ENCODE measurements around the gene FNDC3A.

FNDC3A gene

DNA sequence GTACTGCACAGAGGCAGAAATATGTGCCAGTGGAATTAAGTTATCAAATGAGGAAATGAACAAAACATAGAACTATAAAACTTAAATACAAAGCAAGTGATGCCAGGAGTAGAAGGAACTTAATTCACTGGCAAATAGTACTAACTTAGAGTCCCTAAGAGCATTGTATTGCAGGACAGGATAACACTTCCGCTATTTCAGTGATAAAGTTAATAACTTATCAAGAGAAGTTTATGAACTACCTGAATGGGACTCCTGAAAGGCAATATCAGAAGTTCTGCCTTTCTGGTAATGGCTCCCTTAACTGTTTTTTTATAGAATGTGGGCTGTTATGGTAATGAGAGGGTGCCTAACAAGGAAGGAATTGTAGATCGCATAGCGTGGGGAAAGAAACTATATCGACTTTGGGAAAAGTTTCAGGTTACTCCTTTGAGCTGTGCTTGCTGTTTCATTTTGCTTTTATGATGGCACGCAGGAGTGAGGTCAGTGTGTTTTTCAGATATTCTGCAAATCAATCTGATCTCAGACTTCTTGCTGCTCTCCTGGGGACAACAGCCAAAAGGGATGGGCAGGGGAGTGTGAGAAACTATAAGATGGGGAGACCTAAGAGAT, 149.1 kb downstream of the FNDC3A start:
- no peaks in the 10 kb centered on the region for H3F3A ChIP-seq (ENCODE audit: insufficient read depth, low read length)
- no peaks in the 10 kb centered on the region for H3K9me2 ChIP-seq (replicated peaks; ENCODE audit: insufficient read depth, low read length)
- no peaks in the 10 kb centered on the region for H4K20me1 ChIP-seq (ENCODE audit: insufficient read depth, low read length)
- no peaks in the 10 kb centered on the region for H3K36me3 ChIP-seq (replicated peaks; ENCODE audit: insufficient read depth, low read length)
- H3K79me2 ChIP-seq (ENCODE audit: low read length): peaks cover 8% of the 10 kb centered on the region; the same call in 1 of the 2 replicates
- H3K9ac ChIP-seq (ENCODE audit: low read length): no peak overlapping the region
- H3K4me3 ChIP-seq (ENCODE audit: low read length): no peak overlapping the region
- H2AFZ ChIP-seq (ENCODE audit: low read length): no peak overlapping the region
- no peaks in the 10 kb centered on the region for H3K4me1 ChIP-seq (ENCODE audit: low read length)
- no peak for DNase-seq
- TF ChIP-seq EZH2 (optimal IDR thresholded peaks at IDR 0.05; ENCODE audit: low read depth, low read length): no peak
- TF ChIP-seq, protein P1, sequence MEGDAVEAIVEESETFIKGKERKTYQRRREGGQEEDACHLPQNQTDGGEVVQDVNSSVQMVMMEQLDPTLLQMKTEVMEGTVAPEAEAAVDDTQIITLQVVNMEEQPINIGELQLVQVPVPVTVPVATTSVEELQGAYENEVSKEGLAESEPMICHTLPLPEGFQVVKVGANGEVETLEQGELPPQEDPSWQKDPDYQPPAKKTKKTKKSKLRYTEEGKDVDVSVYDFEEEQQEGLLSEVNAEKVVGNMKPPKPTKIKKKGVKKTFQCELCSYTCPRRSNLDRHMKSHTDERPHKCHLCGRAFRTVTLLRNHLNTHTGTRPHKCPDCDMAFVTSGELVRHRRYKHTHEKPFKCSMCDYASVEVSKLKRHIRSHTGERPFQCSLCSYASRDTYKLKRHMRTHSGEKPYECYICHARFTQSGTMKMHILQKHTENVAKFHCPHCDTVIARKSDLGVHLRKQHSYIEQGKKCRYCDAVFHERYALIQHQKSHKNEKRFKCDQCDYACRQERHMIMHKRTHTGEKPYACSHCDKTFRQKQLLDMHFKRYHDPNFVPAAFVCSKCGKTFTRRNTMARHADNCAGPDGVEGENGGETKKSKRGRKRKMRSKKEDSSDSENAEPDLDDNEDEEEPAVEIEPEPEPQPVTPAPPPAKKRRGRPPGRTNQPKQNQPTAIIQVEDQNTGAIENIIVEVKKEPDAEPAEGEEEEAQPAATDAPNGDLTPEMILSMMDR (IDR thresholded peaks at IDR 0.05; ENCODE audit: low read length): no peak
- TF ChIP-seq EZH2phosphoT487 (IDR thresholded peaks at IDR 0.05; ENCODE audit: low read length): no peak
- H3K27me3 ChIP-seq (replicated peaks; ENCODE audit: insufficient read depth, low read length): no peaks in the 10 kb centered on the region
- no peak overlapping the region for H3K4me2 ChIP-seq (ENCODE audit: low read depth, low read length)
- H3K9me3 ChIP-seq (replicated peaks; ENCODE audit: insufficient read depth, low read length): no peaks in the 10 kb centered on the region
- H3K27ac ChIP-seq (ENCODE audit: low read length): no peak overlapping the region

DNA sequence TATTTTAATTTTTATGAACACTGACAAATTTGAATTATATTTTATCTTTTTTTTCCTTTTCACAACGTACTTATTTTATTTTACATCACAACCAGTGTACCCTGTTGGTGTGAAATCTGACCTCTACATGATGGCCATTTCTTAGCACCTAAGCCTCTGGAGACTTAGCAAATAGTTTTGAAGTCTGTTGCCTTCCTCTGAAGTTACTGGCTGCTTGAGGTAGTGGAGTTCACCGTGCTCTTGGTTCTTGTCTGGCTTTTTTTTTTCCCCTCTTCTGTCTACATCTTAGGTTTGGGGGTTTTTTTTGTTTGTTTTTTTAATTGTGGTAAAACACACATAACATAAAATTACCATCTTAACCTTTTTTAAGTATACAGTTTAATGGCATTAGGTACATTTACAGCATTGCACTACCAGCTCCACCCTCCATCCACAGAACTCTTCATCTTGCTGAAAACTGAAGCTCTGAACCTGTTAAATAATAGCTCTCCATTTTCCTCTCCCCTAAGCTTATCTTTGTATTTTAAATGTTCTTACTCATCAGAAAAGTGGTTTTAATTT, 150.3 kb downstream of the FNDC3A start:
- TF ChIP-seq, protein P1 (IDR thresholded peaks at IDR 0.05; ENCODE audit: low read length): no peak
- TF ChIP-seq EZH2phosphoT487 (IDR thresholded peaks at IDR 0.05; ENCODE audit: low read length) (no peak), EZH2 (optimal IDR thresholded peaks at IDR 0.05; ENCODE audit: low read depth, low read length) (no peak)
- H3F3A ChIP-seq (ENCODE audit: insufficient read depth, low read length): no peaks in the 10 kb centered on the region

DNA sequence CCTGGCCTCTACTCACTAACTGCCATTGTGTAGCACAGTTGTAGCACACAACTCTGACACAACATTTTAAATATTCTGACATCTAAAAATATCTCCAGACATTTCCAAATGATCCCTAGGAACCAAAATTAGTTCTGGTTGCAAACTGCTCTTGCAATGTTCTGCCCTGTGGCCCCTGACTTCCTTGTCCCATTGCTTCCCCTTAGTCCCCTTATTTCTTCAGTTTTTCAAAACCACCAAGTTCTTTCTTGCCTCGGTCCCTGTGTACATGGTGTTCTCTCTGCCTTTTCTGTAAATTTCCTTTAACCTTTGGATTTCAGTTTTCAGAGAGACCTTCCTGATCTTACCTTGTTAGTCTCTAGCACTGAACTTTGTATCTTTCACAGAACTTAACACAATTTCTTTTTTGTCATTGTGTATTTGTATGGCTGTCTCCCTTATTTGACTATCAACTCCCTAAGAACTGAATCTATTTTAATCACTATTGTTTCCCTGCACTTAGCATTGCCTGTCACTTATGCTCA, 156.8 kb downstream of the FNDC3A start:
- Histone ChIP-seq H3F3A (ENCODE audit: insufficient read depth, low read length) (no peaks in the 10 kb centered on the region), H3K79me2 (ENCODE audit: low read length) (0 out of 2 replicates have a peak, but pooled peaks cover 5% of the 10 kb centered on the region), H2AFZ (ENCODE audit: low read length) (no peak overlapping the region), H3K9ac (ENCODE audit: low read length) (no peak overlapping the region), H4K20me1 (ENCODE audit: insufficient read depth, low read length) (no peaks in the 10 kb centered on the region), H3K9me3 (replicated peaks; ENCODE audit: insufficient read depth, low read length) (no peaks in the 10 kb centered on the region), H3K27ac (ENCODE audit: low read length) (no peak overlapping the region), H3K36me3 (replicated peaks; ENCODE audit: insufficient read depth, low read length) (no peaks in the 10 kb centered on the region), H3K4me1 (ENCODE audit: low read length) (no peaks in the 10 kb centered on the region), H3K27me3 (replicated peaks; ENCODE audit: insufficient read depth, low read length) (no peaks in the 10 kb centered on the region), H3K9me2 (replicated peaks; ENCODE audit: insufficient read depth, low read length) (no peaks in the 10 kb centered on the region), H3K4me2 (ENCODE audit: low read depth, low read length) (no peak overlapping the region), H3K4me3 (ENCODE audit: low read length) (no peak overlapping the region)
- DNase-seq: no peak
- TF ChIP-seq EZH2 (optimal IDR thresholded peaks at IDR 0.05; ENCODE audit: low read depth, low read length): no peak
- TF ChIP-seq EZH2phosphoT487 (IDR thresholded peaks at IDR 0.05; ENCODE audit: low read length): no peak
- TF ChIP-seq, protein P1 (IDR thresholded peaks at IDR 0.05; ENCODE audit: low read length): no peak

More for the DNA sequence above, 150.3 kb downstream of the FNDC3A start:
- no peaks in the 10 kb centered on the region for H3K27me3 ChIP-seq (replicated peaks; ENCODE audit: insufficient read depth, low read length)
- H3K4me3 ChIP-seq (ENCODE audit: low read length): no peak overlapping the region
- no peaks in the 10 kb centered on the region for H4K20me1 ChIP-seq (ENCODE audit: insufficient read depth, low read length)
- H3K4me2 ChIP-seq (ENCODE audit: low read depth, low read length): no peak overlapping the region
- H3K79me2 ChIP-seq (ENCODE audit: low read length): peaks cover 8% of the 10 kb centered on the region; the same call in 1 of the 2 replicates
- no peak for DNase-seq
- H3K9me2 ChIP-seq (replicated peaks; ENCODE audit: insufficient read depth, low read length): no peaks in the 10 kb centered on the region
- H3K27ac ChIP-seq (ENCODE audit: low read length): no peak overlapping the region
- no peaks in the 10 kb centered on the region for H3K4me1 ChIP-seq (ENCODE audit: low read length)
- no peaks in the 10 kb centered on the region for H3K9me3 ChIP-seq (replicated peaks; ENCODE audit: insufficient read depth, low read length)
- no peak overlapping the region for H2AFZ ChIP-seq (ENCODE audit: low read length)
- no peak overlapping the region for H3K9ac ChIP-seq (ENCODE audit: low read length)
- H3K36me3 ChIP-seq (replicated peaks; ENCODE audit: insufficient read depth, low read length): no peaks in the 10 kb centered on the region

Measured in MM.1S (cell line).